HUES6 (cell line): Measurements from ENCODE around the gene UBE2K.
"Not testable (repeated sequence)": the region's sequence is repeated elsewhere in the genome, so short reads cannot be mapped to it uniquely, and the experiment has no call there.

Experiments
- H3K27ac ChIP-seq: 2 replicates; pipeline ENCODE4 v1.7.0; 2013; ENCODE audit warnings: low read depth, mild to moderate bottlenecking, low read length, inconsistent platforms
- H3K27me3 ChIP-seq: 2 replicates; pipeline ENCODE4 v1.6.1; 2013; ENCODE audit warnings: low read length; ENCODE audit not compliant: control insufficient read depth, insufficient read depth
- H3K36me3 ChIP-seq: 2 replicates; pipeline ENCODE4 v1.6.1; 2013; ENCODE audit warnings: low read length; ENCODE audit not compliant: control insufficient read depth, insufficient read depth
- H3K4me1 ChIP-seq: 2 replicates; pipeline ENCODE4 v1.6.1; 2013; ENCODE audit warnings: low read length; ENCODE audit not compliant: control insufficient read depth, insufficient read depth
- H3K4me3 ChIP-seq: 2 replicates; pipeline ENCODE4 v1.5.1; 2013; ENCODE audit warnings: low read depth, low read length
- H3K9ac ChIP-seq: one replicate; pipeline ENCODE4 v1.6.1; 2013; ENCODE audit warnings: mild to moderate bottlenecking, low read length
- H3K9me3 ChIP-seq: 2 replicates; pipeline ENCODE4 v1.6.1; 2013; ENCODE audit warnings: low read depth, low read length; ENCODE audit not compliant: control insufficient read depth, insufficient read depth

The UBE2K gene

DNA sequence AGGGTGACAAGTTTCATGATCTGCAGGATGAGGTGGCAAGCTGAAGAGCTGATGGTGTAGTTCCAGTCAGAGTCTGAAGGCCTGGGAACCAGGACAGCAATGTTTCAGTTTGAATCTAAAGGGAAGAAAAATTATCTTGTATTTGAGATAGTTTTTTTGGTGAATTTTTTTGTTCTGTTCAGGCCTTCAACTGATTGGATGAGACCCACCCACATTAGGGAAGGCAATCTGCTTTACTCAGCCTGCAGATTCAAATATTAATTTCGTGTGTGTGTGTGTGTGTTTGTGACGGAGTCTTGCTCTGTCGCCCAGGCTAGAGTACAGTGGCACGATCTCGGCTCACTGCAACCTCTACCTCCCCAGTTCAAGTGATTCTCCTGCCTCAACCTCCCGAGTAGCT, 37.2 kb upstream of the UBE2K start:
- Histone ChIP-seq H3K4me3 (no peak overlapping the region), H3K4me1 (no peaks in the 10 kb centered on the region), H3K27me3 (no peaks in the 10 kb centered on the region), H3K27ac (no peak overlapping the region), H3K9ac (no peak overlapping the region), H3K36me3 (no peaks in the 10 kb centered on the region), H3K9me3 (no peaks in the 10 kb centered on the region)

DNA sequence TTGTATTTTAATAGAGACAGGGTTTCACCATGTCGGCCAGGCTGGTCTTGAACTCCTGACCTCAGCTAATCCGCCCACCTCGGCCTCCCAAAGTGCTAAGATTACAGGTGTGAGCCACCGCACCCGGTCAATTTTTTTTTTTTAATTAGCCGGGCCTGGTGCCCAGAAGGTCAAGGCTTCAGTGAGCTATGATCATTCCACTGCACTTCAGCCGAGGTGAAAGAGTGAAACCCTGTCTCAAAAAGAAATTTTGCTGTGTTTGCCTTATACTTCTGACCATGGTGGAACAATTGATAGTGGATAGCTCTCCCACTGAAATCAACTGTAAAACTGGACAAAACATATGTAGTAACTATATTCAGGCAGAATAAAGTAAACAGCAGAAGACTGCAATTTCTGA, 35.3 kb upstream of the UBE2K start:
- H3K9me3 ChIP-seq = no peaks in the 10 kb centered on the region
- no peaks in the 10 kb centered on the region for H3K36me3 ChIP-seq
- no peak overlapping the region for H3K27ac ChIP-seq
- H3K27me3 ChIP-seq = no peaks in the 10 kb centered on the region
- no peaks in the 10 kb centered on the region for H3K4me1 ChIP-seq
- no peak overlapping the region for H3K9ac ChIP-seq
- H3K4me3 ChIP-seq = no peak overlapping the region

DNA sequence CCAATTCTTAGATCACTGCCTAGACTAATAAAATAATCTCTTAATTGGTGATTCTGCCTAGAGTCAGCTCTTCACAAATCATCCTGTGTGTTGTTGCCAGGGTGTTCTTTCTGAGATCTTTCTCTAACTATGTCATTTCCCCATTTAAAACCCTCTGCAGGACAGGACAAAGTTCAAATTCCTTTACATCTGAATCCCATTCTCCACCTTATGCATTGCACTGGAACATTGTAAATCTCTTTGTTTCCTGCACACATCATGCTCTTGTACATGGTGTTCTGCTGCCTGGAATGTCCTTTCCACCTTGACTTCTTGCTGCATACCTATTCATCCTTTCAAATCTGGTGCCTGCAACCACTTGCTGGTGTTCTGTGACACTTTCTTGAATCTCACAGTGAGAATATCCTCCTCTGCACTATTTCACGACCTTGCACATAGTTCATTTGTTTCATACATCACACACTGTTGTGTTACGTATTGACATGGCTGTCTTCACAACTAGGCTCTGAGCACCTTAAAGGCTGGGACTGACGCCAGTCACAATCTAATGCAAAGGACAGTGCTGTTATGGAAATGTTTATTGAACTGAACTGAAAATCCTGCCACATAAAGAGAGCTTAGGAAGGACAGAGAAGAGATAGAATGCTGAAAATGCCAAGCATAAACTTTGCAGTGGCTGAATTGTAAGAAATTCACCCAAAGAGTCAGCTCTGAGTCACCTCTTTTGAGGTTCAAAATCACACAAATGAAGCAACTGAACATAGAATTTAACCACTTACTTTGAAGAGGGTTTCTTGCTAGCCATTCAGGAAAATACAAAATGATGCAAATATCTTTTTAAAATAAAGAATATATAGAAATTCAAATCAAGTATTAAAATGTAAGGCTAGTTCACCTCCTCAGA, 32.9 kb upstream of the UBE2K start:
- Histone ChIP-seq H3K36me3 (no peaks in the 10 kb centered on the region), H3K9me3 (no peaks in the 10 kb centered on the region), H3K4me3 (no peak overlapping the region), H3K9ac (no peak overlapping the region), H3K27me3 (no peaks in the 10 kb centered on the region), H3K27ac (no peak overlapping the region), H3K4me1 (no peaks in the 10 kb centered on the region)

DNA sequence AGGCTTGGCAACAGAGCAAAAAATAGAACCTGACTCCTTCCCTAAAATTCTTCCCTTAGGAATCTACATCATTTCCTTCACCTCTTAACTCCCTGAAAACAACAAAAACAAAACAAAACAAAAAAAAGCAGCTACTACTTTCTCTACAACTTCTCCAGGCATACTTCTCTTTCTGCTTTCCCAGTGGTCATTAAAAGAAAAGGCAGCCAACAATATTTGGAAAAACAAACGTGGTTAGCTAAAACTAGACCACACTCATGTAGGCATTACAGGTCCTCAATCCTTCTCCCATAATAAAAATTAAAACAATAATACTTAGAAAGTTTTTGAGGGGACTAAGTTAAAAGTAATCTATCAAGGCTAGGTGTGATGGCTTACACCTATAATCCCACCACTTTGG, 30.2 kb upstream of the UBE2K start:
- Histone ChIP-seq H3K4me3 (no peak overlapping the region), H3K9me3 (no peaks in the 10 kb centered on the region), H3K4me1 (no peaks in the 10 kb centered on the region)

DNA sequence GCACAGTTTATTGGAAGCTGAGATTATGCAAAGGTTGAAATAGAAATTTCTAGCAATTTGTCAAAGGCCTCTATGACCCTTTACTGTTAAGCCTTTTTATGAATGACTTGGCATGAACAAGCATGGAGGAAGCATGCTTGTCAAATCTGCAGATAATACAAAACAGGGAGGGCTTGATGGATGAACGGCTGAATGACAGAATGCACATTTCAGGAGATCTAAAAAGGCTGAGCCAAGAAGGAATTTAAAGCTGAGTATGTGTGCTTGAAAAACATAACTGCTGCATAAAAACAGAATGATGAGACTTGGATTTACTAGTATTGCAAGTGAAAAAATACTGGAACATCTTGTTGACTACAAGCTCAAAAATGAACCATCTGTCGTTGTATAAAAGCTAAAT, 29.0 kb upstream of the UBE2K start:
- Histone ChIP-seq H3K4me3 (no peak overlapping the region), H3K4me1 (no peaks in the 10 kb centered on the region), H3K9ac (no peak overlapping the region), H3K36me3 (no peaks in the 10 kb centered on the region), H3K9me3 (no peaks in the 10 kb centered on the region), H3K27me3 (no peaks in the 10 kb centered on the region), H3K27ac (no peak overlapping the region)

More for the DNA sequence above, 30.2 kb upstream of the UBE2K start:
- no peak overlapping the region for H3K9ac ChIP-seq
- no peaks in the 10 kb centered on the region for H3K36me3 ChIP-seq
- no peak overlapping the region for H3K27ac ChIP-seq
- no peaks in the 10 kb centered on the region for H3K27me3 ChIP-seq

DNA sequence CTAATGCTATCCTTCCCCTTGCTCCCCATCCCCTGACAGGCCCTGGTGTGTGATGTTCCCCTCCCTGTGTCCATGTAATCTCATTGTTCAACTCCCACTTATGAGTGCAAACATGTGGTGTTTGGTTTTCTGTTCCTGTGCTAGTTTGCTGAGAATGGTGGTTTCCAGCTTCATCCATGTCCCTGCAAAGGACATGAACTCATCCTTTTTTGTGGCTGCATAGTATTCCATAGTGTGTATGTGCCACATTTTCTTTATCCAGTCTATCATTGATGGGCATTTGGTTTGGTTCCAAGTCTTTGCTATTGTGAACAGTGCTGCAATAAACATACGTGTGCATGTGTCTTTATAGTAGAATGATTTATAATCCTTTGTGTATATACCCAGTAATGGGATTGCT, 27.6 kb upstream of the UBE2K start:
- H3K27ac ChIP-seq, H3K4me3 ChIP-seq, H3K9me3 ChIP-seq, H3K4me1 ChIP-seq, H3K36me3 ChIP-seq, H3K9ac ChIP-seq, H3K27me3 ChIP-seq: not testable (repeated sequence)

DNA sequence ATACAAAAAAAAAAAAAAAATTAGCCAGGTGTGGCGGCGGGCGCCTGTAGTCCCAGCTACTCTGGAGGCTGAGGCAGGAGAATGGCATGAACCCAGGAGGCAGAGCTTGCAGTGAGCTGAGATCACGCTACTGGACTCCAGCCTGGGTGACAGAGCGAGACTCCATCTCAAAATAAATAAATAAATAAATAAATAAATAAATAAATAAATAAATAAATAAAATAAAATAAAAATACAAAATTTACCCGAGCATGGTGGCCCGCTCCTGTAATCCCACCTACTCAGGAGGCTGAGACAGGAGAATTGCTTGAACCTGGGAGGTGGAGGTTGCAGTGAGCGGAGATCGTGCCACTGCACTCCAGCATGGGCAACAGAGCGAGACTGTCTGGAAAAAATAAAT, 22.3 kb upstream of the UBE2K start:
- H3K9me3 ChIP-seq, H3K4me1 ChIP-seq, H3K9ac ChIP-seq, H3K27me3 ChIP-seq, H3K36me3 ChIP-seq, H3K27ac ChIP-seq, H3K4me3 ChIP-seq: not testable (repeated sequence)

DNA sequence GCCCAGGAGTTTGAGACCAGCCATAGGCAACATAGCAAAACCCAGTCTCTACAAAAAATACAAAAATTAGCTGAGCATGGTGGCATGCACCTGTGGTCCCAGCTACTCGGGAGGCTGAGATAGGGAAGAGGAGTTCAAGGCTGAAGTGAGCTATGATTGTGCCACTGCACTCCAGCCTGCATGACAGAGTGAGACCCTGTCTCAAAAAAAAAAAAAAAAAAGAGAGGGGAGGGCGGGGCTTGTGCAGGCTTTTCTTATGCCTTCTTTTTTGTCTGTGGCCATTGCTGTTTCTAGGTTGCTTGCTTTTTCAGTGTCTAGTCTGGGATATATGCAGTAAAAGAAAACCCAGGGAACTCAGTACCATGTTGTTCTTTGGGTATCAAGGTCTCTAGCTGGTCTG, 16.9 kb upstream of the UBE2K start:
- not testable (repeated sequence) for H3K9me3 ChIP-seq, H3K9ac ChIP-seq, H3K27ac ChIP-seq, H3K4me3 ChIP-seq, H3K27me3 ChIP-seq, H3K4me1 ChIP-seq, H3K36me3 ChIP-seq

DNA sequence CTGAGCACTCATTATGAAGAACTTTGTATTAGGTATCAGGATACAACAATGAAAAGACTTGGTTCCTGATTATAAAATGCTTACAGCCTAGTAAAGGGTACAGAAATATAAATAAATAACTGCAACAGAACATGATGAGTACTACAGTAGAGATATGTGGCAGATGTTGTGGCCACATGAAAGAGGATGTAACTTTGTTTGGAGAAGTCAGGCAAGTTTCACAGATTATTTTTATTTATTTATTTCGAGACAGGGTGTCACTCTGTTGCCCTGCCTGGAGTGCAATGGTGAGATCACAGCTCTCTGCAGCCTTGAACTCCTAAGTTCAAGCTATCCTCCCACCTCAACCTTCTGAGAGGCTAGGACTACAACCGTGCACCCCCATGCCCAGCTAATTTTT, 15.8 kb upstream of the UBE2K start:
- Histone ChIP-seq H3K9me3 (no peaks in the 10 kb centered on the region), H3K9ac (no peak overlapping the region), H3K4me1 (no peaks in the 10 kb centered on the region), H3K27ac (no peak overlapping the region), H3K27me3 (no peaks in the 10 kb centered on the region), H3K4me3 (no peak overlapping the region), H3K36me3 (no peaks in the 10 kb centered on the region)

DNA sequence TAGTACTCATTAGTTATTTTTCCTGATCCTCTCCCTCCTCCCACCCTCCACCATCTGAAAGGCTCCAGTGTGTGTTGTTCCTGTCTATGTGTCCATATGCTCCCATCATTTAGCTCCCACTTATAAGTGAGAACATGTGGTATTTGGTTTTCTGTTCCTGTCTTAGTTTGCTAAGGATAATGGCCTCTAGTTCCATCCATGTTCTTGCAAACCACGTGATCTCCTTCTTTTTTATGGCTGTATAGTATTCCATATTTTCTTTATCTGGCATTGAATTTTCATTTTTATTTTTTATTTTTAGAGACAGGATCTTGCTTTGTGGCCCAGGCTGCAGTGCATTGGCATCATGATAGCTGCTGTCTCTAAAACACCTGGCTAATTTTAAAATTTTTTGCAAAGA, 11.9 kb upstream of the UBE2K start:
- H3K4me1 ChIP-seq = no peaks in the 10 kb centered on the region
- no peak overlapping the region for H3K4me3 ChIP-seq
- no peak overlapping the region for H3K27ac ChIP-seq
- no peaks in the 10 kb centered on the region for H3K9me3 ChIP-seq
- H3K27me3 ChIP-seq = no peaks in the 10 kb centered on the region
- H3K9ac ChIP-seq = no peak overlapping the region
- no peaks in the 10 kb centered on the region for H3K36me3 ChIP-seq

DNA sequence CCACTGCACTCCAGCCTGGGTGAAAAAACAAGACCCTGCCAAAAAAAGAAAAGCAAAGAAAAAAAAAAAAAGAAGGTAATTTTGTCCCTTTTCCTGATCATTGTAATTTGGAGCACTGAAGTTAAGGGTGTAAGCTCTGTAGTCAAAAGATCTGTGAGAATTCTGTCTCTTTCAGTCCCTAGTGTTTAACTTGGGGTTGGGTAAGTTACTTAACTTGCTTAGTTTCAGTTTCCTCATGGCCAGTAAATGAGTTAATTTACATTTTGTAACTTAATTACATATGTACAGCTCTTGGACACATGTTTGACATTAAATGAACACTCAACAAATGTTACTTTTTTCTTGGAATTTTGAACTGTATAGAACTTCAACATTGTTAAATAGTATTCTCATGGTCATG, 10.9 kb upstream of the UBE2K start:
- H3K4me3 ChIP-seq = no peak overlapping the region
- H3K36me3 ChIP-seq = no peaks in the 10 kb centered on the region
- no peak overlapping the region for H3K9ac ChIP-seq
- H3K27me3 ChIP-seq = no peaks in the 10 kb centered on the region
- no peaks in the 10 kb centered on the region for H3K9me3 ChIP-seq
- no peak overlapping the region for H3K27ac ChIP-seq
- no peaks in the 10 kb centered on the region for H3K4me1 ChIP-seq
